Colonic mucosa (tissue), 4 donors: Measurements from ENCODE around the gene ACTL6B. TPM values are rescaled to one million over a fixed set of nuclear protein-coding genes. Genes with fewer than 3 reads are reported as not detected.
A peak's percentile ranks its signal among the peaks of the same experiment; 100 is the strongest.

Source experiments
- DNase-seq: peaks from one replicate; pipeline ENCODE4 v3.0.0-alpha.2; 2020
- H3K27ac ChIP-seq: fragments of 200-600 bp; one replicate; pipeline ENCODE4 v1.8.0; 2021
- H3K27me3 ChIP-seq: fragments of 200-600 bp; one replicate; pipeline ENCODE4 v1.8.0; 2021
- H3K36me3 ChIP-seq: fragments of 200-600 bp; one replicate; pipeline ENCODE4 v1.8.0; 2021
- H3K4me1 ChIP-seq: fragments of 200-600 bp; one replicate; pipeline ENCODE4 v1.8.0; 2021; ENCODE audit warnings: mild to moderate bottlenecking
- H3K4me3 ChIP-seq: fragments of 200-600 bp; one replicate; pipeline ENCODE4 v1.8.0; 2021
- H3K9ac ChIP-seq, 2 donors: one replicate each; pipeline ENCODE4 v1.7.0; 2013; ENCODE audit warnings: control low read depth in 2 of 2, low read depth in 2 of 2, low read length in 2 of 2
- H3K9me3 ChIP-seq: fragments of 200-600 bp; one replicate; pipeline ENCODE4 v1.8.0; 2021
- intact Hi-C: fragments of 100-400 bp; cut with DNase I; formaldehyde crosslinking; loops from one replicate; pipeline ENCODE4 v1.14.1; 2022
- total RNA-seq, 2 donors: library from RNA; stranded (reverse); fragmentation: NEBNext Ultra II Directional in 1 of 2; extraction: Animal tissue kit (Norgen Biotek cat#: 25700) in 1 of 2; gene quantifications; one replicate each; pipeline ENCODE4 v1.2.1, GENCODE V29; 2021
- TF ChIP-seq, protein P1 (sequence below): fragments of 200-600 bp; IDR thresholded peaks from one replicate; pipeline ENCODE4 v1.8.0; 2022; ENCODE audit warnings: antibody characterized with exemption, mild to moderate bottlenecking
- donor health status: healthy.
- donor health status: DM: no; HTN: no; CAD: no.
- donor health status: DM: no; HTN: no; CAD: no.

ACTL6B gene
- total RNA-seq, 2 donors from 2014 or later, result 0.29 TPM; not detected in 1

DNA sequence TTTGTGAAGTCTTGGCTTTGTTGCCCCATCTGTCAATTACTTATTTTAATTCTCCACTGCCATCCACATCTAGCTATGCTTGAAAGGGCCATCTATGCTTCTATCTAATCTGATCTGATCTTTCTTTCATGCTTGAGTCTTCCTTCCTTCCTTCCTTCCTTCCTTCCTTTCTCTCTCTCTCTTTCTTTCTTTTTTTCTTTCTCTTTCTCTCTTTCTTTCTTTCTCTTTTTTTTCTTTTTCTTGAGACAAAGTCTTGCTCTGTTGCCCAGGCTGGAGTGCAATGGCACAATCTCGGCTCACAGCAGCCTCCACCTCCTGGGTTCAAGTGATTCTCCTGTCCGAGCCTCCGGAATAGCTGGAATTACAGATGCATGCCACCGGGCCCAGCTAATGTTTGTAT is 26.2 kb downstream of the ACTL6B start:
- DNase-seq, result no peak
- Histone ChIP-seq H3K9ac (no peak overlapping the region), H3K27me3 (peaks cover 3% of the 10 kb centered on the region), H3K27ac (no peak overlapping the region), H3K4me3 (no peak overlapping the region), H3K36me3 (no peaks in the 10 kb centered on the region), H3K4me1 (no peaks in the 10 kb centered on the region), H3K9me3 (no peaks in the 10 kb centered on the region)
- TF ChIP-seq, protein P1, sequence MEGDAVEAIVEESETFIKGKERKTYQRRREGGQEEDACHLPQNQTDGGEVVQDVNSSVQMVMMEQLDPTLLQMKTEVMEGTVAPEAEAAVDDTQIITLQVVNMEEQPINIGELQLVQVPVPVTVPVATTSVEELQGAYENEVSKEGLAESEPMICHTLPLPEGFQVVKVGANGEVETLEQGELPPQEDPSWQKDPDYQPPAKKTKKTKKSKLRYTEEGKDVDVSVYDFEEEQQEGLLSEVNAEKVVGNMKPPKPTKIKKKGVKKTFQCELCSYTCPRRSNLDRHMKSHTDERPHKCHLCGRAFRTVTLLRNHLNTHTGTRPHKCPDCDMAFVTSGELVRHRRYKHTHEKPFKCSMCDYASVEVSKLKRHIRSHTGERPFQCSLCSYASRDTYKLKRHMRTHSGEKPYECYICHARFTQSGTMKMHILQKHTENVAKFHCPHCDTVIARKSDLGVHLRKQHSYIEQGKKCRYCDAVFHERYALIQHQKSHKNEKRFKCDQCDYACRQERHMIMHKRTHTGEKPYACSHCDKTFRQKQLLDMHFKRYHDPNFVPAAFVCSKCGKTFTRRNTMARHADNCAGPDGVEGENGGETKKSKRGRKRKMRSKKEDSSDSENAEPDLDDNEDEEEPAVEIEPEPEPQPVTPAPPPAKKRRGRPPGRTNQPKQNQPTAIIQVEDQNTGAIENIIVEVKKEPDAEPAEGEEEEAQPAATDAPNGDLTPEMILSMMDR, result no peak
- intact Hi-C loops, result no loop called here

DNA sequence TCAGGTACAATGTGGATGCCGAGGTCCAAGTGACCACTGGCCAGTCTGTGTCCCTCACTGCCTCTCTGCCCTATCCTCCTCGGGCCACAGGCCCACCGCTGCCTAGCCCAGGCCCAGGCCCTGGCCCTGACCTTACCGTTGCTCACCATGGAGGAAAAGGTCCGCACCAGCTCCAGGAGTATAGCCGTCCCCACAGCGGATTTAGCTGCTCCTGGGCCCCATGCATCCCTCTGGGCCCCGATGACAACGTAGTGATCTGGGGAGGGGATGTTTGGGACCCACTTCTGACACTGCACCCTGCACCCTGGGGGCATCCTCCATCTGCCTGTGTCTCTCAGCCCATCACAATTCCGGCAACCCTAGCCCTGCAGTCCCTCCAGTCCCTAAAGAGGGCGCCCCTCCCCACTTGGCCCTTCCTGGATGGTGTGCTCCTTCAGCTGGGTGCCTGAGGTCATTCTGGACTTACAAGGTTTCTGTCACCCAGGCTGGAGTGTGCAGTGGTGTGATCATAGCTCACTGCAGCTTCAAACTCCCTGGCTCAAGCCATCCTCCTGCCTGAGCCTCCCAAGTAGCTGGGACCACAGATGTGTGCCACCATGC is 27.0 kb downstream of the ACTL6B start:
- no peak overlapping the region for H3K4me3 ChIP-seq
- no peak for DNase-seq
- TF ChIP-seq, protein P1, result no peak
- intact Hi-C loops, result no loop called here
- no peaks in the 10 kb centered on the region for H3K36me3 ChIP-seq
- no peaks in the 10 kb centered on the region for H3K9me3 ChIP-seq
- peaks cover 3% of the 10 kb centered on the region for H3K27me3 ChIP-seq
- H3K9ac ChIP-seq, result no peak overlapping the region
- no peaks in the 10 kb centered on the region for H3K4me1 ChIP-seq
- H3K27ac ChIP-seq, result no peak overlapping the region

DNA sequence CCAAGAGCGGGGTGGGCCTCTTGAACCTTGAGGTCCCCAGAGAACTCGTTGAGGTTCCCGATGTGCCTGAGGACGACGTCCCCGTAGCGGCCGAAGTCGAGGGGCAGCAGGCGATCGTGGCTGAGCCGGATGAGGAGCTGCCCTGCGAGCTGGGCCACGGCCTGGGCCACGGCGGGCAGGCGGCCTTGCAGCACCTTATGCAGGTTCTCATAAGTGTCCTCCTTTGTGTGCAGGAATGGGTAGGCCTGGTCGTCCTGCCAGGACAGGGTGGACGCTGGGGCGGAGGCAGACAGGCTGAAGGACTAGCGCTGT is 29.1 kb downstream of the ACTL6B start:
- Histone ChIP-seq H3K27ac (no peak overlapping the region), H3K36me3 (no peaks in the 10 kb centered on the region), H3K27me3 (no peaks in the 10 kb centered on the region), H3K9me3 (no peaks in the 10 kb centered on the region), H3K4me1 (no peaks in the 10 kb centered on the region), H3K4me3 (no peak overlapping the region), H3K9ac (no peak overlapping the region)
- TF ChIP-seq, protein P1, result no peak
- no peak for DNase-seq
- intact Hi-C loops, result no loop called here

DNA sequence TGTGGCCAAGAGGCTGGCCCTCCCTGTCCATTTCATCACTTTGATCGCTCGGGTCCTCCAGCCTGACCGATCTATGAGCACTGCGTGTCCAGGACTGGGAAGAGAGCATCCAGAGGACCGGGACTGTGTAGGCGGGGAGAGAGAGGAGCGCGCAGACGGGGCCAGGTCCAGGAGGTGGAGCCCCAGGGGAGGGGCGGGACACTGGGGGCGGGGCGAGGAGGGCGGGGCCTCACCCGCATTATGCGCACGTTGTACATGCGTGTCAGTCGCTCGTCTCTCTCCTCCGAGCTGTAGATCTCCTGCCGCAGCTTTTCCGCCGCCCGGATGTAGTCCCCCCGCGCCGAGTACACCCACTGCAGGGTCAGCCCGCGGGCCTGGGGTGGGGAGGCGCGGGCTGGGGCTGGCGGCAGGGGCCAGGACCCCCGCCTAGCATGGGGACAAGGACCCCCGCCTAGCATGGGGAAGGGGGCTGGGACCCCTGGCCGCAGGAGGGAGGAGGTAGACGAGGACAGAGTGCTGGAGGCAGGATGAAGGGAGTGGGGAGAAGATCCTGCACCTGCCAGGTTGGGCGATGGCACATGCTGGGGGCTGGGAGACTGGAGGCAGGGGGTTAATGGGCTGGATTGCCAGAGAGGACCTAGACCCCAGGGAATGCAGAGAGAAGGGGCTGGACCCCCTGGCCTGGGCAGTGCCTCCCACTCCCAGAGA is 29.6 kb downstream of the ACTL6B start:
- Histone ChIP-seq H3K27me3 (no peaks in the 10 kb centered on the region), H3K4me1 (no peaks in the 10 kb centered on the region), H3K4me3 (peak overlapping the region; percentile 27), H3K36me3 (no peaks in the 10 kb centered on the region), H3K9me3 (no peaks in the 10 kb centered on the region), H3K27ac (no peak overlapping the region), H3K9ac (peak overlapping the region in 1 of 2 donors; percentile 60)
- intact Hi-C loops, result no loop called here
- TF ChIP-seq, protein P1, result no peak
- DNase-seq, result peak; percentile 90

DNA sequence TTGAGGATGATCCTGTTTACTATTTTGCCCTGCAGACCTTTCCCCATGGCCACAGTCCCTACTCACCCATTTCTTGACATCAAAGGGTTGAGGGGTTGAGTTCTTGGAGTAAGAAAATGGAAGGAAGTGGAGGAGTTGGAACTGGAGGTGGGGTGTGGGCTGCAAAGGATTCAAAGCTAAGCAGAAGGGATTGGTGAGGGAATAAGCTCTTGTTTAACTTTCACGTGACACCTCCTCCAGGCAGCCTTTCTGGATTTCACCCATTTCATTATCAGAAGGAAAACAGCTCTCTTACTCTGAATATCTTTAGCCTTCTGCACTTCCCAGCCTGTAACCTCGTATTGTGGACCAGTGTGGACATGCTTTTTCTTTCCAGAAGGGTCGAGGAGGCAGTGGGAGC is 30.2 kb downstream of the ACTL6B start:
- intact Hi-C loops, result no loop called here
- Histone ChIP-seq H3K36me3 (no peaks in the 10 kb centered on the region), H3K4me3 (no peak overlapping the region)

More for the DNA sequence above, 30.2 kb downstream of the ACTL6B start:
- TF ChIP-seq, protein P1, result no peak
- Histone ChIP-seq H3K27me3 (no peaks in the 10 kb centered on the region), H3K27ac (no peak overlapping the region), H3K9ac (no peak overlapping the region), H3K4me1 (no peaks in the 10 kb centered on the region), H3K9me3 (no peaks in the 10 kb centered on the region)
- DNase-seq, result no peak
